Left ventricle myocardium inferior (tissue), 1 donor: ENCODE data around the gene AP3D1. TPM values are rescaled to one million over a fixed set of nuclear protein-coding genes. Genes with fewer than 3 reads are reported as not detected.
"Not testable (repeated sequence)": the region's sequence is repeated elsewhere in the genome, so short reads cannot be mapped to it uniquely, and the experiment has no call there.

Experiments used
- DNase-seq: peaks from one replicate; pipeline ENCODE4 v3.0.0-alpha.2; 2020
- H3K27ac ChIP-seq: fragments of 200-600 bp; replicated peaks from 2 replicates; pipeline ENCODE4 v1.8.0; 2021
- H3K27me3 ChIP-seq: fragments of 200-600 bp; 2 replicates; pipeline ENCODE4 v1.8.0; 2021; ENCODE audit warnings: low read depth
- H3K36me3 ChIP-seq: fragments of 200-600 bp; 2 replicates; pipeline ENCODE4 v1.8.0; 2021
- H3K4me1 ChIP-seq: fragments of 200-600 bp; 2 replicates; pipeline ENCODE4 v1.8.0; 2021
- H3K4me3 ChIP-seq: fragments of 200-600 bp; 2 replicates; pipeline ENCODE4 v1.8.0; 2021; ENCODE audit warnings: mild to moderate bottlenecking, moderate library complexity
- H3K9me3 ChIP-seq: fragments of 200-600 bp; replicated peaks from 2 replicates; pipeline ENCODE4 v1.8.0; 2021
- intact Hi-C: fragments of 100-400 bp; cut with micrococcal nuclease; formaldehyde crosslinking; loops from one replicate; pipeline ENCODE4 v1.11.0; 2022
- long read RNA-seq: library from polyadenylated mRNA; unstranded; transcript quantifications from one replicate; pipeline ENCODE4 v2.0.0, GENCODE V29; 2021
- total RNA-seq: library from RNA; stranded (reverse); fragmentation: NEBNext Ultra II Directional; extraction: Animal tissue kit (Norgen Biotek cat#: 25700); gene quantifications from one replicate; pipeline ENCODE4 v1.2.1, GENCODE V29; 2021
- TF ChIP-seq, protein P1 (sequence below): fragments of 200-600 bp; IDR thresholded peaks from 2 replicates; pipeline ENCODE4 v1.8.0; 2021; ENCODE audit warnings: antibody characterized with exemption, mild to moderate bottlenecking, borderline replicate concordance
- donor health status: DM: no; HTN: yes; CAD: no; lungs with severe emphysema.

AP3D1 gene
- total RNA-seq, result 75.4 TPM
- long read RNA-seq, full-length matches to known transcripts, result 33 of 116 reads
- long read RNA-seq, partial matches to known transcripts, result 41 of 116 reads
- long read RNA-seq, other reads (novel, unspliced or antisense), result 42 of 116 reads

DNA sequence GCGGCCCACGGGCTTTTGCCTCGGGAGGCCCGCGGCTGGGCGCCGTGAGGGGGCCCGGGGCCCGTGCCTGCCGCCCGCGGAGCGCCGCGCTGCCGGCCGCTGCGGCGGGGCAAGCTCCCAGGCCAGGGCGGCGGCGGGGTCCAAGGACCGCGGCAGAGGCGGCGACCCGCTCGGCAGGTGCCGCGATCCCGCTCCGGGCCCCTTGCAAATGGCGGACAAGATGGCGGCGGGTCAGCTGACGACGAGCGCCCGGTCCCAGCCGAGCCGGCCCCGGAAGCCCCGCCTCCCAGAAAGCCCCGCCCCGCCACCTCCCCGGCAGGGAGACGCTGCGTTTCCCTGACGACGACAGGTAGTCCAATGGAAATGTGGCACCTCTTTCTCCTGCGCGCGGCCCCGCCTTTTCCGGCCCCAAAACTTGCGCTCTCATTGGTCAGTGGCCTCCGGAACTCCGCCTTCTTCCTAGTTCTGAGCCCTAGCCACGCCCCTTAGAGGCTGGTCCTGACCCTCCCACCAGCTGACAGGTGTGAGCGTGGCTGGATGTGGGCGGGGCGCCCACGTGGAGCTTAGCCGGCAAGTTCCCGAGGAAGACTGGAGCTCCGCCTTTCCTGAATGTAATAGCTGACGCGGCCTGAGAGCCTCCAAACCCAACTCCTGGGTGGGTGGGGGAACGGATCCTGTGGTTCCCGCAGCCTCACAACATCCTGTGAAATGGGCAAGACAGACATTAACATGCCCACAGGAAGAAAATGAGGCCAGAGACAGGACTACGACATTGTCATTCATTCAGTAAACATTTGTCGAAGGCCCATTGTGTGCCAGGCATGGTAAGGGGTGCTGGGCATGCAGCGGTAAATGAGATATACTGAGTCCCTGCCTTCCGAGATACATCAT lies at the start of gene AP3D1:
TSS of gene AP3D1 (minus strand) at position 228 of the 891 bp plus-strand sequence. CDS start 232 bp downstream, outside the sequence.
- Histone ChIP-seq H3K4me3 (peak within 1 kb of the TSS; percentile 100), H3K4me1 (peaks cover 50% of the 10 kb centered on the region), H3K27ac (peak within 1 kb of the TSS; percentile 90), H3K9me3 (no peaks in the 10 kb centered on the region), H3K36me3 (no peaks in the 10 kb centered on the region), H3K27me3 (no peaks in the 10 kb centered on the region)
- DNase-seq, result peak; percentile 100
- intact Hi-C loops, result no loop called here
- TF ChIP-seq, protein P1, sequence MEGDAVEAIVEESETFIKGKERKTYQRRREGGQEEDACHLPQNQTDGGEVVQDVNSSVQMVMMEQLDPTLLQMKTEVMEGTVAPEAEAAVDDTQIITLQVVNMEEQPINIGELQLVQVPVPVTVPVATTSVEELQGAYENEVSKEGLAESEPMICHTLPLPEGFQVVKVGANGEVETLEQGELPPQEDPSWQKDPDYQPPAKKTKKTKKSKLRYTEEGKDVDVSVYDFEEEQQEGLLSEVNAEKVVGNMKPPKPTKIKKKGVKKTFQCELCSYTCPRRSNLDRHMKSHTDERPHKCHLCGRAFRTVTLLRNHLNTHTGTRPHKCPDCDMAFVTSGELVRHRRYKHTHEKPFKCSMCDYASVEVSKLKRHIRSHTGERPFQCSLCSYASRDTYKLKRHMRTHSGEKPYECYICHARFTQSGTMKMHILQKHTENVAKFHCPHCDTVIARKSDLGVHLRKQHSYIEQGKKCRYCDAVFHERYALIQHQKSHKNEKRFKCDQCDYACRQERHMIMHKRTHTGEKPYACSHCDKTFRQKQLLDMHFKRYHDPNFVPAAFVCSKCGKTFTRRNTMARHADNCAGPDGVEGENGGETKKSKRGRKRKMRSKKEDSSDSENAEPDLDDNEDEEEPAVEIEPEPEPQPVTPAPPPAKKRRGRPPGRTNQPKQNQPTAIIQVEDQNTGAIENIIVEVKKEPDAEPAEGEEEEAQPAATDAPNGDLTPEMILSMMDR, result no peak

DNA sequence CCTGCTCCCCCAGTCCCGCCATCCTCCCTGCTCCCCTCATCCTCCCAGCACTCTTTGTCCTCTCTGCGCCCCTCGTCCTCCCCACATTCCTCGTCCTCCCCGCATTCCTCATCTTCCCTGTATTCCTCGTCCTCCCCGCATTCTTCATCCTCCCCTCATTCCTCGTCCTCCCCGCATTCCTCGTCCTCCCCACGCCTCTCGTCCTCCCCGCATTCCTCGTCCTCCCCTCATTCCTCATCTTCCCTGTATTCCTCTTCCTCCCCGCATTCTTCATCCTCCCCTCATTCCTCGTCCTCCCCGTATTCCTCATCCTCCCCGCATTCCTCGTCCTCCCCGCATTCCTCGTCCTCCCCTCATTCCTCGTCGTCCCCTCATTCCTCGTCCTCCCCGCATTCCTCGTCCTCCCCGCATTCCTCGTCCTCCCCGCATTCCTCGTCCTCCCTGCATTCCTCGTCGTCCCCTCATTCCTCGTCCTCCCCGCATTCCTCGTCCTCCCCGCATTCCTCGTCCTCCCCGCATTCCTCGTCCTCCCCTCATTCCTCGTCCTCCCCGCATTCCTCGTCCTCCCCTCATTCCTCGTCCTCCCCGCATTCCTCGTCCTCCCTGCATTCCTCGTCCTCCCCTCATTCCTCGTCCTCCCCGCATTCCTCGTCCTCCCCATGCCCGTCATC lies 49.4 kb upstream of the AP3D1 start:
- H3K4me3 ChIP-seq, H3K27ac ChIP-seq, H3K4me1 ChIP-seq, intact Hi-C loops, DNase-seq, H3K9me3 ChIP-seq, H3K27me3 ChIP-seq: not testable (repeated sequence)
- H3K36me3 ChIP-seq, result peaks cover 40% of the 10 kb centered on the region

DNA sequence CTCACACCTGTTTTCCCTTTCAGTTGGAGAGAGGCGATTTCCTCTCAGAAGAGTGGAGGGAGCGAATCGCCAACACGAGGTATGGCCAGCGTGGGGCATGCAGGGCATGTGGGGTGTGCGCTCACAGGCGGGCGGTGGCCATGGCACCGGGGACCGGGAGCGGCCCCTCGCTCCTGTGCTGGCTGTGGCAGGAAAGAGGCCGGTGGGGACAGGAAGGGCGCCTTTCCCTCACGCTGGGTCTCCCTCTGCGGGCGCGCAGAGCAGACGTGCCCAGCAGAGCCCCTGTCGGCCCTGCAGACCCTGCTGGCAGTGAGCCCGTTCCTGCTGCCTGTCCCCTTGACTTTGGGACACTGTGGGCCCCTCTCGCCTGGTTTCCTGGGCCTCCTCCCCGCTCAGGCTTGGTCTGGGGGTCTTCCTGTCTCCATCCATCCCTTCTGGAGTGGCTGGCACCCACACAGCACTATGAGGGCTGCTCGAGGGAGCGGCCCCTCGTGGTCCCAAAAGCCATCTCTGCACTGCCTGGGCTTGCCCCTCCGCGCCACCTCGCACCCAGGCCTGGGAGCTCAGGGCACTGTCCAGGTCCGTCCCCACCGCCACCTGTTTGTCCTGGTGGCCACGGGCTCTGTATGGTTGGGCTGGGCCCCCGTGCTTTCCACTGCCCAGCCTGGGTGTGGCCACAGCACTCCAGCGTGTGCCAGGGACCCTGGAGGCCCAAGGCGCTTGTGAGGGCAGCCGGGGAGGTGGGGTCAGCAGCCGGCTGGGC lies 48.7 kb upstream of the AP3D1 start:
- Histone ChIP-seq H3K27me3 (no peaks in the 10 kb centered on the region), H3K4me1 (no peaks in the 10 kb centered on the region), H3K9me3 (no peaks in the 10 kb centered on the region), H3K27ac (no peak overlapping the region), H3K36me3 (peaks cover 42% of the 10 kb centered on the region), H3K4me3 (no peak overlapping the region)
- intact Hi-C loops, result no loop called here
- TF ChIP-seq, protein P1, result no peak
- no peak for DNase-seq

DNA sequence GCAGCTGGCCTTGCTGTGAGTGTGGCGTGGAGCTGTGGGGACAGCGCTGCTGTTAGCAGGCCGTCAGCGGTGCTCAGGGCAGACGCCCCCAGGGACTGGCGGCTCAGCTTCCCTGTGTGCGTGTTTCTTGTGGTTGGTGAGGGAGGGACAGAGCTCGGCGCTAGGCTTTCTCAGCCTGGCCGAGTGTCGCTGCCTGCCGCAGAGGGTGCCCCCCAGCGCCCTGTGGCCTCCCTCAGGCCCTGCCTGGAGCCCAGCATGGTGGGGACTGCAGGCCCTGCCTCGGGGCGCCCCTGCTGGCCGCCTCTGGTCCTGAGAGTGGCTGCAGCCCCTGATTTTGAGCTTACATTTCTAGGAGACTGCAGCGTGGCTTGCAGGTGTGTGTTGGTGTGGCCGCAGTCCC lies 47.8 kb upstream of the AP3D1 start:
- intact Hi-C loops, result no loop called here
- Histone ChIP-seq H3K4me1 (no peaks in the 10 kb centered on the region), H3K4me3 (no peak overlapping the region), H3K9me3 (no peaks in the 10 kb centered on the region), H3K36me3 (peaks cover 45% of the 10 kb centered on the region), H3K27ac (no peak overlapping the region), H3K27me3 (no peaks in the 10 kb centered on the region)
- TF ChIP-seq, protein P1, result peak; percentile 49
- DNase-seq, result no peak

DNA sequence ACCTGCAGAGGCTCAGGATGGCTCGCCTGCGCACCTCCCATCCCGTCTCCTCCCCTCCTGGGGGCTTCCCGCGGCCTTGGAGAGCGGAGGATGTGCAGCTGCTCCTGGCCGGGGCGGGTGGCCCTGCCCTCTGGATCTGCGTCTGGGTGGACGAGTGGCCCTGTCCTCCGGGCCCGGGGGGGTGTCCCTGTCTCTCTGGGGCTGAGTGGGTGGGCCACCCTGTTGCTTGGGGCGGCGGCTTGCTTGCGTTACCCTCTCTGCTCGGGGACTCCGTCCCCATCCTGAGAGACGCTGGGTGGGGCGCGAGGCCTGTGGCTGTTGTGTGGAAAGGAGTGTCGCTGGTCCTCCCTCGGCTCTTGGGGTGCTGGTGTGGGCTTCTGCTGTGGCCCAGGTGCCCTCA lies 47.0 kb upstream of the AP3D1 start:
- intact Hi-C loops, result no loop called here
- Histone ChIP-seq H3K27me3 (no peaks in the 10 kb centered on the region), H3K9me3 (no peaks in the 10 kb centered on the region), H3K4me3 (no peak overlapping the region), H3K4me1 (no peaks in the 10 kb centered on the region), H3K27ac (no peak overlapping the region), H3K36me3 (peaks cover 49% of the 10 kb centered on the region)
- no peak for DNase-seq
- TF ChIP-seq, protein P1, result no peak
